OCI-LY7 (cell line): ENCODE results near the gene ITPRIP. TPM values are rescaled to one million over a fixed set of nuclear protein-coding genes. Genes with fewer than 3 reads are reported as not detected.

Experiments used
- BruUV-seq: library from RNA; stranded (reverse); fragments of 400-500 nt; replicated peaks from 2 replicates; lab custom pipeline; 2021; lab: Mats Ljungman, UMichigan
- CTCF ChIA-PET: fragments of 300-600 bp; sonication (Branson Sonifier 250); formaldehyde crosslinking; loops from one replicate; lab custom pipeline; 2022; ENCODE audit warnings: antibody characterized with exemption; ENCODE audit not compliant: unreplicated experiment; lab: Charles Lee
- POLR2A ChIA-PET: fragments of 300-600 bp; sonication (Branson Sonifier 250); formaldehyde crosslinking; loops from one replicate; lab custom pipeline; 2022; ENCODE audit warnings: antibody characterized with exemption; lab: Charles Lee
- DNase-seq: peaks from one replicate; pipeline ENCODE4 v3.0.0-alpha.2; 2015; ENCODE audit warnings: low spot score
- H2AFZ ChIP-seq: fragments of 200-600 bp; sonication (generic), shearing (Covaris generic); 2 replicates; pipeline ENCODE4 v1.6.1; 2014; ENCODE audit warnings: mild to moderate bottlenecking, antibody characterized with exemption, low read length, moderate library complexity
- H3K27ac ChIP-seq: fragments of 200-600 bp; sonication (generic); 2 replicates; pipeline ENCODE4 v1.5.1; 2014; ENCODE audit warnings: mixed run types, low read depth, mild to moderate bottlenecking, moderate library complexity, low read length, inconsistent platforms; ENCODE audit not compliant: poor library complexity, severe bottlenecking
- H3K36me3 ChIP-seq: fragments of 200-600 bp; sonication (generic); 2 replicates; pipeline ENCODE4 v1.6.1; 2014; ENCODE audit warnings: mild to moderate bottlenecking, antibody characterized with exemption, low read length, moderate library complexity, mixed read lengths; ENCODE audit not compliant: insufficient read depth
- H3K4me1 ChIP-seq: fragments of 200-600 bp; sonication (generic); 2 replicates; pipeline ENCODE4 v1.5.1; 2014; ENCODE audit warnings: mild to moderate bottlenecking, low read length; ENCODE audit not compliant: insufficient read depth, poor library complexity, severe bottlenecking
- H3K4me2 ChIP-seq: fragments of 200-600 bp; sonication (generic); 2 replicates; pipeline ENCODE4 v1.6.1; 2014; ENCODE audit warnings: mild to moderate bottlenecking, low read length
- H3K4me3 ChIP-seq: fragments of 200-600 bp; sonication (generic); 2 replicates; pipeline ENCODE4 v1.5.1; 2014; ENCODE audit warnings: mild to moderate bottlenecking, low read depth, low read length; ENCODE audit not compliant: poor library complexity, severe bottlenecking
- H3K79me2 ChIP-seq: fragments of 200-600 bp; sonication (generic); 2 replicates; pipeline ENCODE4 v1.6.1; 2016; ENCODE audit warnings: low read depth, mild to moderate bottlenecking, low read length, moderate library complexity, mixed read lengths; ENCODE audit not compliant: insufficient read depth
- H3K9me2 ChIP-seq: fragments of 200-600 bp; sonication (generic); 2 replicates; pipeline ENCODE4 v1.6.1; 2016; ENCODE audit warnings: mild to moderate bottlenecking, low read length, mixed read lengths; ENCODE audit not compliant: insufficient read depth
- H3K9me3 ChIP-seq: fragments of 200-600 bp; sonication (generic); 2 replicates; pipeline ENCODE4 v1.6.1; 2014; ENCODE audit warnings: mild to moderate bottlenecking, mixed run types, low read length, mixed read lengths
- H4K20me1 ChIP-seq: fragments of 200-600 bp; sonication (generic); 2 replicates; pipeline ENCODE4 v1.6.1; 2014; ENCODE audit warnings: mild to moderate bottlenecking, antibody characterized with exemption, low read length, moderate library complexity, mixed read lengths; ENCODE audit not compliant: insufficient read depth
- CTCF ChIP-seq: fragments of 200-600 bp; sonication (generic); conservative IDR thresholded peaks from 2 replicates; pipeline ENCODE4 v1.5.1; 2014; ENCODE audit warnings: mild to moderate bottlenecking, antibody characterized with exemption, low read length, moderate library complexity, mixed read lengths
- EZH2phosphoT487 ChIP-seq: fragments of 200-600 bp; sonication (generic); IDR thresholded peaks from 2 replicates; pipeline ENCODE4 v1.6.1; 2018; ENCODE audit warnings: low read depth, borderline replicate concordance, mild to moderate bottlenecking, mixed run types, antibody characterized with exemption, low read length, moderate library complexity, mixed read lengths
- intact Hi-C: fragments of 100-400 bp; cut with micrococcal nuclease; formaldehyde crosslinking; loops from one replicate; pipeline ENCODE4 v1.10.0; 2022; ENCODE audit not compliant: unreplicated experiment
- total RNA-seq, 2 experiments: library from RNA; depleted of rRNA in 1 of 2; stranded (reverse); fragments of >200 nt in 1 of 2; shearing (Covaris generic) in 1 of 2; gene quantifications; 2 replicates each; pipeline ENCODE4 v1.2.3, GENCODE V29; 2014 to 2022

The ITPRIP gene
- total RNA-seq, 2 experiments from 2014 or later: 6.0 to 18.0 TPM

- CTCF ChIA-PET: interaction anchor here (1.2 to 1.4 kb wide), 2 partner anchors 8 to 9 kb away, joined by 4 read pairs; no protein-coding TSS in a partner anchor
- no peaks in the 10 kb centered on the region for H3K9me3 ChIP-seq
- H2AFZ ChIP-seq: no peak overlapping the region
- intact Hi-C loops: no loop called here
- peaks cover 29% of the 10 kb centered on the region for H3K4me1 ChIP-seq
- H4K20me1 ChIP-seq: peaks cover 21% of the 10 kb centered on the region
- DNase-seq: no peak
- TF ChIP-seq CTCF (no peak), EZH2phosphoT487 (no peak)
- no peak overlapping the region for H3K4me2 ChIP-seq
- no TSS peak for BruUV-seq
- H3K27ac ChIP-seq: no peak overlapping the region
- POLR2A ChIA-PET: interaction anchor here (1.4 kb wide), 1 partner anchor 48 kb away, joined by 4 read pairs; no protein-coding TSS in a partner anchor
- H3K9me2 ChIP-seq: no peaks in the 10 kb centered on the region
- H3K4me3 ChIP-seq: no peak overlapping the region
- H3K36me3 ChIP-seq: peaks cover 61% of the 10 kb centered on the region
- H3K79me2 ChIP-seq: peaks cover 31% of the 10 kb centered on the region; the same call in 1 of the 2 replicates
Measured at GRCh38 chr10:104314591-104315485, 23.4 kb downstream of the ITPRIP start.

- Histone ChIP-seq H3K4me1 (peaks cover 6% of the 10 kb centered on the region), H3K36me3 (peaks cover 66% of the 10 kb centered on the region), H3K9me2 (no peaks in the 10 kb centered on the region), H3K79me2 (0 out of 2 replicates have a peak, but pooled peaks cover under 1% of the 10 kb centered on the region), H3K4me3 (no peak overlapping the region), H3K9me3 (no peaks in the 10 kb centered on the region), H3K27ac (no peak overlapping the region), H4K20me1 (peaks cover 3% of the 10 kb centered on the region; the same call in 1 of the 2 replicates), H3K4me2 (no peak overlapping the region), H2AFZ (no peak overlapping the region)
- intact Hi-C loops: no loop called here
- TF ChIP-seq EZH2phosphoT487 (no peak), CTCF (no peak)
- CTCF ChIA-PET: no interaction called here
- POLR2A ChIA-PET: interaction anchor here (0.7 to 1.9 kb wide), 2 partner anchors 10 to 27 kb away, joined by 3 to 13 read pairs; partner anchors contain the start of gene ITPRIP
- no peak for DNase-seq
- BruUV-seq: no TSS peak
Measured at GRCh38 chr10:104311184-104311720, 27.0 kb downstream of the ITPRIP start.
